SH-SY5Y (cell line): Measurements from ENCODE around the gene ARHGAP9.

Experiments used
- GATA2 ChIP-seq: IDR thresholded peaks from 2 replicates; pipeline ENCODE4 v1.6.1; 2011; ENCODE audit warnings: mild to moderate bottlenecking, low read depth, low read length
- GATA3 ChIP-seq: IDR thresholded peaks from 2 replicates; pipeline ENCODE4 v1.6.1; 2011; ENCODE audit warnings: low read depth, mild to moderate bottlenecking, low read length, moderate library complexity

- no peak for TF ChIP-seq GATA2
- no peak for TF ChIP-seq GATA3
Measured at GRCh38 chr12:57456737-57457490, 22.8 kb downstream of the ARHGAP9 start.
